Hepatocyte (in vitro differentiated cells): ENCODE results near the gene GUCY2D. TPM values are rescaled to one million over a fixed set of nuclear protein-coding genes. Genes with fewer than 3 reads are reported as not detected.

Source experiments
- DNase-seq: peaks from one replicate; pipeline ENCODE4 v3.0.0-alpha.2; 2016; ENCODE audit warnings: low spot score
- H2AFZ ChIP-seq: fragments of 200-600 bp; sonication (generic); 2 replicates; pipeline ENCODE4 v1.6.0; 2016; ENCODE audit warnings: antibody characterized with exemption, mild to moderate bottlenecking
- H3K27ac ChIP-seq: fragments of 200-600 bp; sonication (generic); 2 replicates; pipeline ENCODE4 v1.5.1; 2016; ENCODE audit warnings: mild to moderate bottlenecking
- H3K27me3 ChIP-seq: fragments of 200-600 bp; sonication (generic); 2 replicates; pipeline ENCODE4 v1.6.1; 2016
- H3K36me3 ChIP-seq: fragments of 200-600 bp; sonication (generic); replicated peaks from 2 replicates; pipeline ENCODE4 v1.5.1; 2016; ENCODE audit warnings: low read depth; ENCODE audit not compliant: insufficient read depth
- H3K4me1 ChIP-seq: fragments of 200-600 bp; sonication (generic); 2 replicates; pipeline ENCODE4 v1.5.1; 2016; ENCODE audit warnings: mild to moderate bottlenecking, moderate library complexity; ENCODE audit not compliant: insufficient read depth
- H3K4me2 ChIP-seq: fragments of 200-600 bp; sonication (generic); 2 replicates; pipeline ENCODE4 v1.6.0; 2016
- H3K4me3 ChIP-seq: fragments of 200-600 bp; sonication (generic); 2 replicates; pipeline ENCODE4 v1.5.1; 2016; ENCODE audit warnings: mild to moderate bottlenecking
- H3K79me2 ChIP-seq: fragments of 200-600 bp; sonication (generic); 2 replicates; pipeline ENCODE4 v1.6.0; 2017; ENCODE audit warnings: mild to moderate bottlenecking
- H3K9me2 ChIP-seq: fragments of 200-600 bp; sonication (generic); replicated peaks from 2 replicates; pipeline ENCODE4 v1.6.0; 2017; ENCODE audit warnings: mild to moderate bottlenecking; ENCODE audit not compliant: insufficient read depth
- H3K9me3 ChIP-seq: fragments of 200-600 bp; sonication (generic); 2 replicates; pipeline ENCODE4 v1.5.1; 2016; ENCODE audit warnings: low read depth, mild to moderate bottlenecking
- H4K20me1 ChIP-seq: fragments of 200-600 bp; sonication (generic); 2 replicates; pipeline ENCODE4 v1.6.0; 2016; ENCODE audit warnings: mild to moderate bottlenecking; ENCODE audit not compliant: insufficient read depth, poor library complexity, severe bottlenecking
- EZH2 ChIP-seq: fragments of 200-600 bp; sonication (generic); IDR thresholded peaks from 2 replicates; pipeline ENCODE4 v1.6.1; 2016; ENCODE audit warnings: antibody characterized with exemption, mild to moderate bottlenecking, borderline replicate concordance
- EZH2phosphoT487 ChIP-seq: fragments of 200-600 bp; sonication (generic); IDR thresholded peaks from one replicate; pipeline ENCODE4 v1.6.1; 2018; ENCODE audit warnings: antibody characterized with exemption, mild to moderate bottlenecking, low read depth, moderate library complexity; ENCODE audit not compliant: unreplicated experiment, severe bottlenecking
- WGBS: methylation state at CpG from one replicate; pipeline ENCODE4 v1.1.6; 2016; ENCODE audit warnings: low lambda C conversion rate; ENCODE audit errors: missing lambda C conversion rate; 5-methylcytosine and 5-hydroxymethylcytosine counted together
- polyA plus RNA-seq: library from polyadenylated mRNA; unstranded; fragments of >200 nt; fragmentation: Nextera tagmentation; extraction: Ambion mirVana; gene quantifications from 2 replicates; pipeline ENCODE4 v1.2.1, GENCODE V29; 2016
- total RNA-seq: library from RNA; depleted of rRNA; stranded (reverse); fragments of >200 nt; gene quantifications from 2 replicates; pipeline ENCODE4 v1.2.3, GENCODE V29; 2014
- TF ChIP-seq, protein P1 (sequence below): fragments of 200-600 bp; sonication (generic); IDR thresholded peaks from 2 replicates; pipeline ENCODE4 v1.5.1; 2016; ENCODE audit warnings: antibody characterized with exemption, mild to moderate bottlenecking; ENCODE audit not compliant: poor library complexity

Gene GUCY2D
- total and polyA plus RNA-seq, 2 experiments from 2014 or later = 1.6 TPM; not detected in 1

DNA sequence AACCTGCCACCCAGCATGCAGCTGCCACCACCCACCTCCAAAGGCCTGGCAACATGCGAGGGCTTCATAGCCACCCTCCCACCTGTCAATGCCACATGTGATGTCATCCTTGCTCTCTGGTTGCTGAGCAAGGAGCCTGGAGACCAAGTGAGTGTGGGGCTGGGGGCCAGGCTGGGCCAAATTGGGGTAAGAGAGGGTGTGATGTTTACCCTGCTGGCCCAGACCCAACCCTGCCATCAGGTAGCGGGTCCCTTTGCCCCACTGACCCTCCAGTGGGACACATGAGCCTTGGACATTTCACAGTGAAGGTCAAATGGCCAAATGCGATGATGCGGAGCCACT is 45.3 kb downstream of the GUCY2D start:
- Histone ChIP-seq H3K36me3 (no peaks in the 10 kb centered on the region), H3K9me2 (no peaks in the 10 kb centered on the region), H3K79me2 (no peaks in the 10 kb centered on the region), H4K20me1 (no peaks in the 10 kb centered on the region), H3K27ac (no peak overlapping the region), H3K9me3 (no peaks in the 10 kb centered on the region), H2AFZ (no peak overlapping the region), H3K27me3 (no peaks in the 10 kb centered on the region), H3K4me1 (no peaks in the 10 kb centered on the region), H3K4me2 (no peak overlapping the region), H3K4me3 (no peak overlapping the region)
- TF ChIP-seq EZH2 (no peak), EZH2phosphoT487 (no peak)
- TF ChIP-seq, protein P1, sequence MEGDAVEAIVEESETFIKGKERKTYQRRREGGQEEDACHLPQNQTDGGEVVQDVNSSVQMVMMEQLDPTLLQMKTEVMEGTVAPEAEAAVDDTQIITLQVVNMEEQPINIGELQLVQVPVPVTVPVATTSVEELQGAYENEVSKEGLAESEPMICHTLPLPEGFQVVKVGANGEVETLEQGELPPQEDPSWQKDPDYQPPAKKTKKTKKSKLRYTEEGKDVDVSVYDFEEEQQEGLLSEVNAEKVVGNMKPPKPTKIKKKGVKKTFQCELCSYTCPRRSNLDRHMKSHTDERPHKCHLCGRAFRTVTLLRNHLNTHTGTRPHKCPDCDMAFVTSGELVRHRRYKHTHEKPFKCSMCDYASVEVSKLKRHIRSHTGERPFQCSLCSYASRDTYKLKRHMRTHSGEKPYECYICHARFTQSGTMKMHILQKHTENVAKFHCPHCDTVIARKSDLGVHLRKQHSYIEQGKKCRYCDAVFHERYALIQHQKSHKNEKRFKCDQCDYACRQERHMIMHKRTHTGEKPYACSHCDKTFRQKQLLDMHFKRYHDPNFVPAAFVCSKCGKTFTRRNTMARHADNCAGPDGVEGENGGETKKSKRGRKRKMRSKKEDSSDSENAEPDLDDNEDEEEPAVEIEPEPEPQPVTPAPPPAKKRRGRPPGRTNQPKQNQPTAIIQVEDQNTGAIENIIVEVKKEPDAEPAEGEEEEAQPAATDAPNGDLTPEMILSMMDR = no peak
- no peak for DNase-seq
- WGBS = 94% methylated on average over 4 of the region's 4 CpGs

DNA sequence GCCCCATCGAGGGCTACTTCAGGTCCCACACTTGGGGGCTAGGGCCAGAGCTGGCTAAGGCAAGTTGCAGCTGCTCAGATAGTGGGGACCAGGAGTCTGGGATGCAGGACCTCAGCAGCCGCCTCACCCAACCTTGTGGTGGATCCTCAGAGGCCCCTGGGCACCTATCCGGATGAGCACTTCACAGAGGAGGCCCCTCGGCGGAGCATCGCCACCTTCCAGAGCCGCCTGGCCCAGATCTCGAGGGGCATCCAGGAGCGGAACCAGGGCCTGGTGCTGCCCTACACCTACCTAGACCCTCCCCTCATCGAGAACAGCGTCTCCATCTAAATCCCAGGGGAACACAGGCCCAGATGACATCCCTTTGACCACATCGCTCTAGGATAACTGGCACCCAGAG is 45.8 kb downstream of the GUCY2D start:
- Histone ChIP-seq H4K20me1 (no peaks in the 10 kb centered on the region), H2AFZ (no peak overlapping the region), H3K36me3 (no peaks in the 10 kb centered on the region), H3K27ac (no peak overlapping the region), H3K9me3 (no peaks in the 10 kb centered on the region), H3K9me2 (no peaks in the 10 kb centered on the region), H3K4me2 (no peak overlapping the region), H3K4me1 (no peaks in the 10 kb centered on the region), H3K27me3 (no peaks in the 10 kb centered on the region), H3K79me2 (no peaks in the 10 kb centered on the region), H3K4me3 (no peak overlapping the region)
- TF ChIP-seq EZH2phosphoT487 = no peak
- no peak for TF ChIP-seq EZH2
- TF ChIP-seq, protein P1 = no peak
- WGBS = 98% methylated on average over 12 of the region's 12 CpGs
- no peak for DNase-seq

DNA sequence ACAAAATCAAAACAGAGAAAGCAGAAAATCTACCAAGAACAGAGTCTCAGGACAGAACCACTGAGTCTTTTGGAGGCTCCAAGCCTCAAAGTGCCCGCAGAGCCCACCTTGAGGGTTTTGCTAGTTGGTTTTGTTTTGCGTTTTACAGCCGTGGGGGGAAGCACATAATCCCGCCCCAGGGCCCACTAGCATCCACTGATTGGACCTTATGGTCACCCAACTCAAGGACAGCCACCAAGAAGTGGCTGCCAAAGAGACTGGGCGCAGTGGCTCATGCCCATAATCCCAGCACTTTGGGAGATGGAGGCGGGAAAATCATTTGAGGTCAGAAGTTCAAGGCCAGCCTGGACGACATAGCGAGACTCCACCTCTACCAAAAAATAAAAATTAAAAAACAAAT is 46.3 kb downstream of the GUCY2D start:
- no peak overlapping the region for H2AFZ ChIP-seq

More for the DNA sequence above, 46.3 kb downstream of the GUCY2D start:
- DNase-seq = no peak
- Histone ChIP-seq H3K79me2 (no peaks in the 10 kb centered on the region), H3K36me3 (no peaks in the 10 kb centered on the region), H3K4me3 (no peak overlapping the region), H3K9me3 (no peaks in the 10 kb centered on the region), H3K27ac (no peak overlapping the region), H3K9me2 (no peaks in the 10 kb centered on the region), H3K27me3 (no peaks in the 10 kb centered on the region), H3K4me2 (no peak overlapping the region), H3K4me1 (no peaks in the 10 kb centered on the region), H4K20me1 (no peaks in the 10 kb centered on the region)
- TF ChIP-seq, protein P1 = no peak
- TF ChIP-seq EZH2phosphoT487 = no peak
- no peak for TF ChIP-seq EZH2
- 89% methylated on average over 8 of the region's 8 CpGs for WGBS
